Measurements from ENCODE around the gene GLI2.
A peak's percentile ranks its signal among the peaks of the same experiment; 100 is the strongest.

Gene GLI2

DNA sequence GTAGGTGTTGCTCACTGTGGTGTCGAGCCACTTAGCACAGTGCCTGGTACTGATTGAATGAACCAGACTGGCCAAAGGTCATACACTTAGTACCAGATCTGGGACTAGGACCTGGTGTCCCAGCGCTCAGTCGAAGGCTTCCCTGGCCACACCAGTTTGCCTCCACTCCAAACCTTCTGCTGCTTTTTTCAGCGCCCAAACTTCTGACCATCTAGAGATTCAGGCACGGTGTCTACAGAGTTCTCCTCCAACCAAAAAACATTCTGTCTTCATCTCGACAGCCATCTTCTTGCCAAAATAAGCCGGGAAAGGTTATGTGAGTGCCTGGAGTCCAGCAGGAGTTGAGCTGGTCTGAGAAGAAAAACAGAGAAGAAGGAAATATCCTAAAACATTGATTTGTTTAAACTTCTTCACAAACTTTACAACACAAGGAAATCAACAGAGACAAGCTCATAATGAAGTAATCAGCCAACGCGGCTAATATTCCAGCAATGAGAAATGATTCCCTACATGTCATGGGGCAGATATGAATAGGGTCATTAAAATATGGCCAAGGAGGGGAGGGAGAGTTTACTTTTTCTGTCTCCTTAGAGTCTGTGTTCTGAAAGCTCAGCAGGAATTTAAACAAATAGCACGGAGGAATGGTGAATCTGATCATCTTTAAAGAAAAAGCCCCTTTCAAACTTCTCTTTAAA is 2.3 kb upstream of the GLI2 start:
- in situ Hi-C loops (cut with MboI; ENCODE audit: low pct_unique_long_range_greater_than_20kb, low sequenced_read_pairs), result no loop called here
- DNase-seq, result no peak

DNA sequence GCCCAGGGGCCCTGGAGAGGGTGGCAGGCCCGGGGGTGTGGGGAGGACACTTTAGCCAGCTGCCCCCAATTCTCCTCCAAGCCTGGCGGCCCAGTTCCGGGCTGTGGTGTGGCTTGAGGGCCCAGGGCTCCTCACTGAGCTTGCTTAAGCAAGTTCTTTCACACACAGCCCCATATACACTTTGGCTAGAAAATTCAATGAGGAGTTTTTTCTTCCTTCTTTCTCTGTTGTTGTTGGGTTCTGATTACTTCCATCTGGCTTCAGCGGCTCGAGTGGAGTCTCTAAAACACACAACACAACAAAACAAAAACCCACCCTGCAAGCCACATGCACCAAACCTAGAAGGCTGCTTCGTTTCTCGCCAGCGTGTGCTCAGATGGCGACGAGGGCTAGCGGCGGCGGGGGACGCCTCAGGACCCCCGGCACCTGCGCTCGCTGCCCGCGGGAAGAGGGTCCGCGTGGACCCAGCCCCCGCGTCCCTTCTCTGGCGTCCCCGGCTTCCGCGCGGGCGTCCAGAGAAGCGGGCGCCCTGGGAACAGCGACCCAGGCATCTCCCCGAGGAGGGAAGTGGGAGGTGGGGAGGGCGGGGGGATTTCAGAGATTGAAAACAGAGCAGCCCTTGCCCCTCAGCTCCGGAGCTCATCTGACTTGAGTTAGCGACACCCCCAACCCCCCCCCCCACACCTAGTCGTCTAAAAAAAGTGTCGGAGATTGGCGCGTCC is 577 bp upstream of the GLI2 start:
- in situ Hi-C loops (cut with MboI; ENCODE audit: low pct_unique_long_range_greater_than_20kb, low sequenced_read_pairs), result no loop called here

DNA sequence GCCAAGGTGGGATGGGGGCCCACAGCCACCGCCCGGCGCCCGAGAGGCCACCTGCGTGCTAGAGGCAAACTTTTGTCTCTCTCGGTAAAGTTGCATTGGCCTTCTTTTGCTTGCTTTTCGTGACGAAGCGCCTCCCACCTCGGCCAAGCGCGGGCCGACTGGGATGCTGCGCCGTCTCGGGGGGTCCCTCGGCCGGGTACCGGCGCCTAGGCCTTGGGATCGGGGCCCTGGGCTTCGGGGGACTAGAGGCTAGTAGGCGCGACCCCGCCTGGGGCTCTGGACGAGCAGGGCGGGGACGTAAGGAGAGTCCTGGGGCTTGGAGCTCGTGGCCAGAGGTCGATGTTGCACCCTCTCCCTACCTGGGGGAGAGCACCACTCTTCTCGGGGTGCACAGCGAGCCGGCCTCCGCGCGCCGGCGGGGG is 545 bp downstream of the GLI2 start:
- DNase-seq, result no peak
- in situ Hi-C loops (cut with MboI; ENCODE audit: low pct_unique_long_range_greater_than_20kb, low sequenced_read_pairs), result no loop called here

More for the DNA sequence above, 577 bp upstream of the GLI2 start:
- no peak for DNase-seq

DNA sequence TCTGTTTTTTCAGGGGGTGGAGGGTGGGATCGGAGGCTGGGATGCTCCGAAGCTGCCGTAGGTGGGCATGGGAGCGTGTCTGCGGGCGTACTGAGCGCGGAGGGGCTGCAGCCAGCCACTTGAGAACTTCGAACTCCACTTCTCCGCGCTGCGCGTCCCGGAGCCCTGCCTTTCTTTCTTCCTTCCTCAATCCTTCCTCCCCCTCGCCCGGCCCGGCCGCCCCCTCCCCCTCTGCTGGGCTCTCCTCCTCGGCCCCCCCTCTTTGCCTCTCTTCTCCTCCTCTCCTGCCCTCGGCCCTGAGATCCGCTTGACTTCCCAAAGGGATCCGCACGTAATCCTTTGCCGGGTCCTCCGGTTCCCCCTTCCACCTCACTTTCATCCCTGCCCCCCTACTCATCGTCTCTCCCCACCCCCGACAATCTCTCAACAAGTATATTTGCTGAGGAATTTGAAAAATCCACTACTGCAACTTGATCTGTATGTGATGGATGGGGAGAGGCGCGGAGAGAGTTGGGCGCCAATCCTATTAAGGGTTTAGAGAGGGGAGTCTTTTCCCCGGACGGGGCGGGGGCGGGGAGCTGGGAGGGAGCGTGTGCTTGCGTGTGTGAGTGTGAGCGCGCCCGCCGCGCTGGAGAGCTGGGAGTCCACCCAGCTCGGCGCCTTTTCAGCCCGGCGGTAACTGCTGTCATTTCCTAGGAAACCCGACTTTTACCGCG is 1.1 kb downstream of the GLI2 start:
- DNase-seq, result peak; percentile 19
- in situ Hi-C loops (cut with MboI; ENCODE audit: low pct_unique_long_range_greater_than_20kb, low sequenced_read_pairs), result no loop called here

DNA sequence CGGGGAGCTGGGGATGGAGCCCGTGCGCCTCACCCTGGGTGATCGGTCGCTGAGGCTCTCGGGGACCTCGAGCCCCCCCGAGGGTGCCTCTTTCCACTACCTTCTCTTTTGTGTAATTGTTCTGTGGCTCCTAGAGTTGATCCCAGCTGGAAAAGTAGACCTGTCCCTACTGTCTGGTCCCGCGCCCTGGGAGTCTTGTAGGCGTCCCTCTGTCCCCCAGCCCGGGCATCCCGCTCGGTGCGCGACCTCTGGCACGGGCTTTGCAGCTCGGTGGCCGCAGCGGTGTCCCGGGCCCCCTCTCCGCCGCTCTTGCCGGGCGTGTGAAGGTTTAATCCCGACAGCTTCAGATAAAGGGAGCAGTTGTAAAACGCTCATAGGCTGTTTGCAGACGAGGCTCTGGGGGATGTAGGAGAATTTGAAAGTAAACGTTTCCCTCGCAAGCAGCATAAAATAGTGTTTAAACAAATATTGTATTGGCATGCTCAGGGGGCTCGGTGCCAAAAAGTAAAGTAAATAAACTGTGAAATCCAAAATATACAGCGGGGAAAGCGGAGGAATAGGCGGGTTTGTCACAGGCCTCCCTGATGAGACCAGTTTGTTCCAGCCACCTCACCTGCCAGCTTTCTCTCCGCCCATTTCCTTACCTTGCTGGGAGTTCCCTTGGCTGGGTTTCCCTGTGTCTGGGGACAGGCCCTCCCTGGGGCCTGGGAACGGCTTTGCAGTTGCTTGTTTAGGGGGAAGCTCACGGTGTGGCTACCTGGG is 1.9 kb downstream of the GLI2 start:
- in situ Hi-C loops (cut with MboI; ENCODE audit: low pct_unique_long_range_greater_than_20kb, low sequenced_read_pairs), result no loop called here
- DNase-seq, result no peak

DNA sequence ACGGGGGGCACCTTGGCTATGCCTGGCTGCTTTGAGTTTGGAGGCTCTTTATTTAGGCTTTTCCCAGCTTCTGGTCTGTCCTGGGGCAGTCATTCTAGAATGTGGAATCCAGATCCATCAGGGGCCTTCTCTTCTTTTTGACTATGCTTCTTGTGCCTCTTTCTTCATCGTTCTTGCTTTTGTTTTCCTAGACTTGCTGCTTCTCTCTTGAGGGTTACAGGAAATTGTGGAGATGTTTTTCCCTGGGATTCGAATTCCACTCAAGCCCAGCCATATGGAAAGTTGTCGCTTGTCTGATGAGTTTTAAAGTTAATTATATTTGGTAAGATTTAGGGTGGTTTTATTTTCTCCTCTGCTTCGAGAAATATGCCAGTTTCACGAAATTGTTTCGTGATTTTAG is 2.4 kb downstream of the GLI2 start:
- DNase-seq, result no peak
- in situ Hi-C loops (cut with MboI; ENCODE audit: low pct_unique_long_range_greater_than_20kb, low sequenced_read_pairs), result no loop called here

DNA sequence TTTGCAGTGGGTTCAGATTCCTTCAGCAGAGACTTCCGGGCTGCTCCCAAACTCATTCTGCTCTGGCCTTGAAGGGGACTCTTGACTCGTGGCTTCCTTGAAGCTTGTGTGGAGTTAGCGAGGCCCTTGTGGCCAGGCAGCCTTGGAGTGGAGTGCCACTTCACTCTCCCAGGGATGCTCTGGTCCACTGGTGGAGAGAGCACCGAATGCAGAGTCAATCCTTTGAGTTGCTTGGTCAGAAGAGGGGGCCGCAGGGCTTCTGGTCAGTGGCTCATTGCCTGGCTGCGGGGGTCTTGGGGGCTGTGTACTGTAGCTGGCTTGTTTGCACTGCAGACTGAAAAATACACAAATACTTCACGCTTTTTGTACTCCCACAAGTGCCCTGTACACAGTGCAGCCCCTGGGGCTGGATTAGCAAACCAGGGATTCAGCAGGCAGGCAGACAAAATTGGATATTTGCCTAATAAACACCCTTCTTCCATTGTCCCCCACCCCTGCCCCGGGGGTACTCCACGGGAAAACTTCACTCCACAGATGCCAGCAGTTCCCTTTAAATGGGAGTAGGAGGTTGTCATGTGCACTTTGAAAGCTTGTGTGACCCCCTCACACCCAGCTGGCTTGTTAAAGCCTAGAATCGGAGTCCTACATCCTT is 3.2 kb downstream of the GLI2 start:
- no peak for DNase-seq
- in situ Hi-C loops (cut with MboI; ENCODE audit: low pct_unique_long_range_greater_than_20kb, low sequenced_read_pairs), result no loop called here

DNA sequence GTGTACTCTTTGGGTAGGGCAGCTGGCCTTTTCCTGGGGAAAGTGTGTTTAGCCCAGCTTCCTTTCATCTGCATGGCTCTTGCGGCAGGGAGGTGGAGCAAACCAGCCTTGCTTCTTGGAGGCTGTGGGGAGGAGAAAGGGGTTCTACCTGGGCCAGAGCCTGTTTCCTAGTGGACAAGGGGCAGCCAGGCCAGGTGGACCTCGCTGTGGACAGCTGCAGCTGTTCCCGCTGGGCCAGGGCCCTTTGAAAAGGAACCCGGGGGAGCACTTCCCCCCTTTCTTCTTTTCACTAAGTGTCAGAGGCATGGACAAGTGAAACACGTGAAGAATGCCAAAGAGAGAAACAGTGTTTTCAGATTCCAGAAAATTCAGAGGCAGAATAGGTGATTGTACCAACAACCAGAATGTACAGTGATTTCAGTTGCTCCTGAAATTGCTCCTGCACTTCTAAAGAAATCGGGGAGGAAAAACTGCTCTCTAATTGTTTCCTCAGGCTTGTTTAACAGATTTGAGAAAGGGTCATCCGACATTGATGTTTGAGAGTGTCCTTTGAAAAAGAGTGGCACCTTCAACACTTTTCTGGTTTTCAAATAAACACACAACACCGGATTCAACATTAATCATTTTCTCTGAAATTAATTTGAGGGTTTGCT is 3.9 kb downstream of the GLI2 start:
- in situ Hi-C loops (cut with MboI; ENCODE audit: low pct_unique_long_range_greater_than_20kb, low sequenced_read_pairs), result no loop called here

DNA sequence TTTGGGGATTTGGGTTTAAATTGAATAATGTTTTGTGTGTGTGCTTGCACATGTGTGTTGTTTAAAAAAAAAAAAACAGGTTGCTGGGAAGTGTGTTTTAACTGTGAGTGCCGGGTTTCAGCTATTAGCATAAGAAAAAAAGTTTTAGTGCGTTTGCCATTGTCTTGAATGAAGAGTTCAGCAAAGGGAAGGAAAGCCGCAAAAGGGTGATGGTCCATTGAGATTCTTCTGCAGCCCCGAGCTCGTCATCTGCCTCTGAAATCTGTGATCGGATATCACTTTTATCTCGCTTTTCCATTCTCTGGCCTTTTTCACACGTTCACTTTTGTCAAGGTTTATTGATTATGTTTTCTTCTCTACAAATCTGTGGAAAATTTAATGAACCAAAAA is 4.7 kb downstream of the GLI2 start:
- no peak for DNase-seq
- in situ Hi-C loops (cut with MboI; ENCODE audit: low pct_unique_long_range_greater_than_20kb, low sequenced_read_pairs), result no loop called here

More for the DNA sequence above, 3.9 kb downstream of the GLI2 start:
- DNase-seq, result no peak

DNA sequence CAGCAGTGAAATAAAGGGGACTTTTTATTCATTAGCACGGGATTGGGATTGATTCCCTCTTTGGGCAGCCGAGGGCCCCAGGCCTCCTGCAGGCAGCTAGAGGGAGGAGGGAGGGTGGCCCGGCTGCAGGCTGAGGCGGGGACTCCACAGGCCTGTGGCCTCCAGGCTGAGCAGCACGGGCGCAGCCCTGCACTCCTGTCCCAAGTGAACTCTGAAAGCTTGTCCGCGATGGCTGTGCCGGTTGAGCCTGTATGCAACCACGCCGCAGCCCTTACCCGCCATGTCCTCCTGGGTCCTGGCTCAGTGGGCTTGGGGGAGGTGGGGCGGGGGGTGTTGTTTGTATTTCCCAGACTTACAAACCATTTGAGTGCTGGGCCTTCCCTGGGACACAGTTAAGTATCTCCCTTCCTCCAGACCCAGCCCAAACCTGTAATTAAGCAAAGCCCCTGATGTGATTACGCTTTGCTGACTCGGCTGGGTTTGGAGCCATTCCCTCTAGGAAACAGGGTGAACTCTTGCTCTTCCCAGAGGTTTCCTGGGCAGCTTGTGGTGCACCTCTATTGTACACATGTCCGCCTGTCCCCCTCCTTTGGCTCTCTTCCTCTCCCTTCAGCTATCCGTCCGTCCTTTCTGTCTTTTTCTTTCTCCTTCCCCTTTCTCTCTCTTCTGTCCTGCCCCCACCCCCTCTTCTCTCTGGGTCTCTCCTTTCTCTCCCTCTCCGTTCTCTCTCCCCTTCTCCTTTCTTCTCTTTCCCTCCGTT is 5.3 kb downstream of the GLI2 start:
- in situ Hi-C loops (cut with MboI; ENCODE audit: low pct_unique_long_range_greater_than_20kb, low sequenced_read_pairs), result no loop called here
- no peak for DNase-seq

DNA sequence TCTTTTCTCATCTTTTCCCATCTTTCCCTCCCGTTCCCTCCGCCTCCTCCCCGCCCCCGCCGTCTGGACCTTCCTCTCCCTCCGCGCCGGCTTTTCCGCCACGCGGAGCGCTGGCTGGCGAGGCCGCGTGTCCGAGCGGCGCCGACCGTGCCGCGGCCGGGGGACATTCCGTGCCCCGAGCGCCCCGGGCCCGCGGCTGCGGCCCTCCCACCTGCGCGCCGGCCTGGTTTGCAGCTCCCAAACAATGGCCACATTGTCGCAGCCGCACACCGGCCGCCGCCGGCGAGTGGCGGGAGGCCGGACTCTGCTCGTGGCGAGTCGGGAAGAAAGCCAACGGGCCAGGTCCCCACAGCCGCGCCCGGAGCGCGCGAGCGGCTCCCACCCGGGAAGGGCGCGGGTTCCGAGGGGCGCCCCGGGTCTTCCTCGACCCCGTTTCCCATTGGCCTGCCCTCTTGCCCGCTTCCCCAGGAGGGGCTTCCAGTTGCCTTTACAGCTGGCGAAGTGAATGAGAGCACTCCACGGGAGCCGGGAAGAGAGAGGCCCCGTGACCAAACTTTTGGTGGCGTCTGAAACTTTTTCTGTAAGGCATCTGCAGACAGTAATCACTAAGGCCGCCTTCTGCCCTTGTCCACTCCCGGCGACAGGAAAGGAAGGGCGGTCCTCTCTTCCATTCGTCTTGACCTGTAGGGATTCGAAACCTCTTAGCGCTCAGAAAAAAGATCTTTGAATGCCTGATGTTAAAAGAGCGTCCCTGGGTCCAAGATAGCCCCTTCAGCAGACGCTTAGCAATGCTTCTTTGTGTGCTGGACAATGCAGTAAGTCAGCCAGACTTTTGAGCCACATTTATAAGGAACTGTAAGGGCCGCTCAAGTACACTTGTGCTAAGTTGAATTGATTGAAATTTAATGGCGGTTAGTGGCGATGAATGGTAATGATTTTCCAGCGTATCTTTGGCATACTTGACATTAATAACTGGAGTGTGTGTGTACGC is 6.2 kb downstream of the GLI2 start:
- in situ Hi-C loops (cut with MboI; ENCODE audit: low pct_unique_long_range_greater_than_20kb, low sequenced_read_pairs), result no loop called here
- DNase-seq, result no peak

DNA sequence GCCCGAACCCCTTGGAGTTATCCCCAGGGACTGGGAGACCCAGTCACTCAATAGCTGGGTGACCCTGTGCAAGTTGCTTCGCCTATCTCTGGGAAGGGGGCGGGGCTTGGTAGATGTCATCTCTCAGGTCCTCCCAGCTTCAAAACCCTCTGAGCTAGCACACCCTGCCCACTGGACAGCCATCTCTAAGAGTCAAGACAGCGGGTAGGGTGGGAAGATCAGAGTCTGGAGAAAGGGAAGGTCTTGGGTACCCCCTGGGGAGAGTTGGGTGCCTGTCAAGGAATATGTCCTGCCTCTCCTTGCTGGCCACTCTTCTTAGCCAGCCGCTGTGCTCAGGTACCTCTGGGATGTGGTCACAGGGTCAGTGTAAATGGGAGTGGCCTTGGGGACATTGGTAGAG is 8.0 kb downstream of the GLI2 start:
- in situ Hi-C loops (cut with MboI; ENCODE audit: low pct_unique_long_range_greater_than_20kb, low sequenced_read_pairs), result no loop called here
- DNase-seq, result no peak

DNA sequence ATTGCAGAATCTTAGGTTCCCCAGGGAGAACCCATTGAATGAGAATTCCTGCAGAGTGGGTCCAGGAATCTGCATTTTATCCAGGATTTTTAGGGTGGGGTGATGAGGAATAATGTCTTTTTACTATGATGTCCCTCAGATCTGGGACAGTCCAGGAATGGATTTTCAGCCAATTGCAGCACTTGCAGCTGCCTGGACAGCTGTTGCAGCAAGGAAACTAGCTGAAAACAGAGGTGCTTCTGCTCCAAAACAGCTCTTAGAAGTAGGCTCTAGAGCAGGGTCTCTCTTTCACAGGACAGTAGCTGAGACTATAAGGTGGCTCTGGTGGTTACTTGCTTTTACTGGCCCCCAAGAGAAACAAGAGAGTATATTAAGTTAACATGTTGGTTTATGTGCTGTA is 9.1 kb downstream of the GLI2 start:
- in situ Hi-C loops (cut with MboI; ENCODE audit: low pct_unique_long_range_greater_than_20kb, low sequenced_read_pairs), result no loop called here
- no peak for DNase-seq

DNA sequence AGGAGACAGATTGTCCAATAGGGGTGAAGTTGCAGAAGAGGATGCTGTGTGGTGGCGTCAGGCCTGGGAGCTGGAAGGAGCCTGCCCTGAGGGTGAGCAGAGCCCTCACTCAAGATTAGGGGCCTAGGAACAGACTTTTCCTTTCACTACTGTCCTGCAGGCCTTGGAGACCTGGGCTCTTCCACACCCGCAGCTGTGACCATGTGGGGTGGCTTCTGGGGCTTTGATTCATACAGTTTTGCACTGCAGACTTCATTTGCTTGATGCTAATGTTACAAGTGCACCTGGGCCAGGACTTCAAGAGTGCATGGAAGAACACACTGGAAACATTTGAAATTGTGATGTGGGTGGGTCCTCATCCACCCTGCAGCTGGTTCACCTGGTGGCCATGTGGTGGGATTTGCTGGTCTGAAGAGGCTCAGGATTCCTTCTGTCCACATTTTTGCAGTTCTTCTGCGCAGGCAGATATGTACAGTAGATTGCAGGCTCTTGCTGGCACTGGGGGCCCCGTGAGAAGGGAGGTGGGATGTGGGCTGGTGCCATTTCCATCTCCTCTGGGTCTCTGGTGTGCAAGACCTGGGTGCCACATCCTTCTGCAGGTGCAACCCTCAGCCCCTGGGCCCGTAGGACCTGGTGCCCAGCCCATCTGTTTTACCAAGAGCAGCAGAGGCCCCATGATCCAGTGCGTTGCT is 9.9 kb downstream of the GLI2 start:
- DNase-seq, result no peak
- in situ Hi-C loops (cut with MboI; ENCODE audit: low pct_unique_long_range_greater_than_20kb, low sequenced_read_pairs), result no loop called here

DNA sequence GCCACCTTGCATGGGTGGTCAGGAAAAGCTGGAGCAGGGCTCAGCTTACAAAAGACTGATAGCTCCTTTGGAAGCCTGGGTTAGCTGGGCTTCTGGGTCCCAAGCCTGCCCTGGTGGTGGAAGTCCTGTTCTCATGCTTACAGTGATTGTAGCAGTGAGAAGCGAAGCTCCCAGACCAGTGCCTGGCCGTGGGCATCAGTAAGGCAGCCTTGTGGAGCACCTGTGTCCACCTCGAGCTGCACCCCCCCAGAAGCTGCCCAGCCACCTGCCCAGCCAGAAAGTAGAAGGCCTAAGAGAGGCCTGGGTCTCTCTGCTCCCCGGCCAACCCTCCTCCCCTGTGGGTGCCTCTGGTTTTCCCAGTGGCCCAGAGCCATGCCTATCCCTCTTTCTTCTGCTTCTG is 10.5 kb downstream of the GLI2 start:
- in situ Hi-C loops (cut with MboI; ENCODE audit: low pct_unique_long_range_greater_than_20kb, low sequenced_read_pairs), result no loop called here
- DNase-seq, result no peak

DNA sequence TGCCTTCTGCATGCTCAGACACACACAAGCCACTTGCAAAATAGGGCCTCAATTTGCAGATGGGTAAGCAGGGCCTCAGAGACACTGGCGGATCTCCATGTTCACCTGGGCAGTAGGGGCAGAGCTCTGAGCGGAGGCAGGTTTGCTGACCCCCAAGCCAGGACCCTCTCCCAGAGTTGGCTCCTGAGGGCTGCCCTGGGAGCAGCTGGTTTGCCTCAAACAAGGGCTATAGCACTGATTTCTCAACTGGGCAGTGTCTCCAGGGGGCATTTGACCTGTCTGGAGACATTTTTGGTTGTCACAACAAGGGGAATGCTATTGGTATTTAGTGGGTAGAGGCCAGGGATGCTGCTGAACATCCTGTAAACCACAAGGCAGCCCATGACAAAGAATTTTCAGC is 11.6 kb downstream of the GLI2 start:
- no peak for DNase-seq
- in situ Hi-C loops (cut with MboI; ENCODE audit: low pct_unique_long_range_greater_than_20kb, low sequenced_read_pairs), result no loop called here
